GM18861 (cell line): ENCODE data around the gene QRFP.
"Not testable (repeated sequence)": the region's sequence is repeated elsewhere in the genome, so short reads cannot be mapped to it uniquely, and the experiment has no call there.

Source experiments
- ATAC-seq: cut with Tn5 transposase; IDR thresholded peaks from one replicate; pipeline ENCODE4 v1.9.1; 2021; ENCODE audit not compliant: unreplicated experiment

The QRFP gene

GRCh38 chr9:130919559-130920145, 23.0 kb upstream of the QRFP start:
- ATAC-seq, result no peak

- no peak for ATAC-seq
Observed at GRCh38 chr9:130918826-130919558, 22.4 kb upstream of the QRFP start.

GRCh38 chr9:130918101-130918825, 21.7 kb upstream of the QRFP start:
- ATAC-seq, result no peak

- no peak for ATAC-seq
Observed at GRCh38 chr9:130917168-130917960, 20.8 kb upstream of the QRFP start.

GRCh38 chr9:130915096-130915447, 18.5 kb upstream of the QRFP start:
- ATAC-seq, result no peak

- no peak for ATAC-seq
Observed at GRCh38 chr9:130914417-130915095, 17.9 kb upstream of the QRFP start.

- ATAC-seq, result no peak
Observed at GRCh38 chr9:130913599-130914416, 17.2 kb upstream of the QRFP start.

GRCh38 chr9:130912932-130913598, 16.5 kb upstream of the QRFP start:
- no peak for ATAC-seq

- ATAC-seq, result no peak
Observed at GRCh38 chr9:130911254-130912049, 14.8 kb upstream of the QRFP start.

GRCh38 chr9:130910670-130911069, 14.1 kb upstream of the QRFP start:
- not testable (repeated sequence) for ATAC-seq

- ATAC-seq, result not testable (repeated sequence)
Observed at GRCh38 chr9:130910041-130910440, 13.4 kb upstream of the QRFP start.

GRCh38 chr9:130908878-130909355, 12.3 kb upstream of the QRFP start:
- ATAC-seq, result no peak

- ATAC-seq, result no peak
Observed at GRCh38 chr9:130908146-130908877, 11.7 kb upstream of the QRFP start.

GRCh38 chr9:130906735-130907416, 10.3 kb upstream of the QRFP start:
- no peak for ATAC-seq

- ATAC-seq, result no peak
Observed at GRCh38 chr9:130905902-130906734, 9.5 kb upstream of the QRFP start.

- ATAC-seq, result no peak
Observed at GRCh38 chr9:130905125-130905901, 8.7 kb upstream of the QRFP start.
